GM12878 (cell line): ENCODE results near the gene WDFY1.

Experiments used
- JUND ChIP-seq: IDR thresholded peaks from 2 replicates; pipeline ENCODE4 v1.6.1; 2012; ENCODE audit warnings: low read depth, mild to moderate bottlenecking, low read length, improper control_type of control experiment, moderate library complexity
- SMC3 ChIP-seq: IDR thresholded peaks from 2 replicates; pipeline ENCODE4 v1.6.1; 2011; ENCODE audit warnings: low read length, improper control_type of control experiment, borderline replicate concordance

DNA sequence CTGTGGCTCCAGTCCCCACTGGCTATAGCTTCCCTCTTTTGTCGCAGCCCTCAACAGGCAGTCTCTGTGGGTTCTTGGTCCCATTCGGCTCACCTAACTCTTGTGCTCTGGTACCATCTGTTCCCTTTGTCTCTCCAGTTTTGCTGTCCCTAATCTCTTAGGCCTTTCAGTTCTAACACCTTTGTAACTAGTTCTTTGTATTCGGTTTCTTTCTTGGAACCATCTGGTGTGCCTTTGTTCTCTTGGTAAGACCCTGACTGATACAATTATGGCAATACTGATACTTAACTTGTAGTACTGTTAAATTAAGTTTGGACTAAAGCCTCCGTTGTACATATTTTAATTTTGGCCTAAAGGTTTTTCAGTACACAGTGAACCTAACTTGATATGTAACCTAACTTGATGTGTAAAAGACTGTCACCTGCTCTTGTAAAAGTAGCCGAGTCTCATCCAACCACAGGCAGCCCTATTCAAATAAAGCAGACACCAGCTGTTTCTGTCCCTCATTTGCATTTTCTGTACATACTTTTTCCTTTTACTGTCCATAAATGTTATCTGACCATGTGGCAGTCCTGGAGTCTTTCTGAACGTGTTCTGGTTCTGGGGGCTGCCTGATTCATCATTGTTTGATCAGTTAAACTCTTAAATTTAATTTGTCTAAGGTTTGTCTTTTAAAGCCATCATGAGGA, 7.3 kb upstream of the WDFY1 start:
- TF ChIP-seq JUND, result no peak
- TF ChIP-seq SMC3, result no peak
